HG03175 (cell line): ENCODE results near the gene ADM2.

Source experiments
- ATAC-seq: cut with Tn5 transposase; IDR thresholded peaks from one replicate; pipeline ENCODE4 v1.9.1; 2021; ENCODE audit warnings: mild to moderate bottlenecking, moderate library complexity; ENCODE audit not compliant: unreplicated experiment

ADM2 gene

DNA sequence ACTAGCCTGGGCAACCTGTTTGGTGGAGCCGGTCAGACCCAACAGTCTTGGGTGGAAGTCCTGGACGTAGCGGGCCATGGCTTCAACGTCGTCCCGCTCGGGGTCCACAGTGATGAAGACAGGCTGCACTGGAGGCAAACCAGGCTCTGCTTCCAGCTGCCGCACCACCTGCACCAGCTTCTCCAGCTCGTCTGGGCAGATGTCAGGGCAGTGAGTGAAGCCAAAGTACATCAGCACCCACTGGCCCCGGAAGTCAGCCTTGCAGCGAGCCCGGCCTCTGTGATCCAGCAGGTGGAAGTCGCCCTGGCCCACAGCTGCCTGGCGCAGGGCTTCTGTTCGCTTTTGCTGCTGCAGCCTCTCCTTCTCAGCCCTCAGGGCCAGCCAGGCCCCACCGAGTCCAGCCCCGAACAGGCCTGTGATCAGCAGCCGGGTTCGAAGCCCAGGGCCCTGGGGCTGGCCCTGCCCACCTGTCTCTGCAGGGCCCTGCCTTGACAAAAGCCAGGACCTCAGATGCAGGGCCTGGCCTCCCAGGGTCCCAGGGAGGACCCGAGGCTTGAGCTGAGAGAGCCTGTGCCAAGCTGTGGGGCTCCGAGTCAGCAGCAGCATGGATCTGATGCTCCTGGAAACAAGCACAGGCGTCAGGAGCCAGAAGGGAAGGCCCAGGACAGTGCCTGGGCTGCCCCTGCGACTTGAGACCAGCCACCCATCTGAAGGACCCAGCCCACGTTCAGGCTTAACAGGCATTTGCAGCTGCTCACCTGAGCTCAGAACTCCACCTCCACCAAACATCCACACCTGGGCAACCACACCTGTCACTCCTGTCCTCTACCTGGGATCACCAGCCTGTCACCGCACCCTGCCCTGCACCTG lies 42.7 kb downstream of the ADM2 start:
- no peak for ATAC-seq

DNA sequence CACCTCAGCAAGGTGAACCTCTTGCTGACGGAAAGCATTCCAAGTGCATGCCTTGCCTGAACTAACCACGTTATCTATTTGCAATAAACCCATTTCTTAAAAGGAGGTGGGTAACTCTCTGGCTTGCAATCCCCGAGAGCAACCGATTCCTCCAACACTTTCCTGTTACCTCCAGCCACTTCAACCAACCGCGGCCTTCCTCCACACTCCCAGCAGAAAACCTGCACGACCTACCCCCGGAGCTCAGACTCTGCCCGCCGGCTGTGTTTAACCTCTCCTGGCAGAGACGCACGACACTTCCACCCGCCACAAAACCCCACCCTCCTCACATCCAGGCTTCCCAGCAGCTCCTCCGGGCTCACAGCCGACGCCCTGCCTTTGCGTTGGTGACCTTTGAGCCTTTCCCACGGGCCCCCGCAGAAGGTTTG lies 43.3 kb downstream of the ADM2 start:
- ATAC-seq: no peak

DNA sequence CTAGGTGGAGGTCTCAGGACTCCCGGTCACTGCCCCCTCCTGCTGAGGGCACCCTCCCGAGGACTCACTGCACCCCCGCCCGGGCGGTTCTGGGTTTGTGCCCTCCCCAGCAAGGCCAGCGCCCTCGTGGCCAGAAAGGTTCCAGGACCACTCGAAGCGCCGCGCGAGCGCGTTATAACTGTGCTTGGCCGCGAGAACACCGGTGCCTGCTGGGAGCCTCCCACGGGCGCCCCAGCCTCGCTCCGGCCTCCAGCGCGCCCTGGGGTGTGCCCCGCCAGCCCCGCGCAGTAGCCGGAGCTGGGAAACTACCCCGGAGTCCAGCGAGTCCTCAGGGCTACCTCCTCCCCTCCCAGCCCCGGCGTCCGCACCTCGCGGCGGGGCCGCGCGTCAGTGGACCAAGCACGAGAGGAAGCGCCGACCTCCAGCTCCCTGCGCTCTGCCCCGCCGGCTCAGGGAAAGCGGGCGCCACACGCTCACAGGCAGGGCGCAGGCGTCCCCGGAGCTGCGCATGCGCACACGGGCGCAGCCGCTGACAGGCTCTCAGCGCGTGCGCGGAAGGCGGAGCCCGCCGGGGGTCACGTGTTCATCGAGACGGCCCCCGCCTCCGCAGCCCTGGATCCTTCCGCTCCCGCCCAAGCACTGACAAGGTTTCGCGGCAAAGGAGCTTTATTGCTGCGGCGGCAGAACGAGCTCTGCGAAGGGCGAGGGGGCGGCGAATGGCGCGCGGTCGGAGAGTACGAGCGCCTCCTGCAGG lies 43.9 kb downstream of the ADM2 start, which contains the start of gene SCO2:
SCO2 (minus strand) TSS at position 495 of the 754 bp plus-strand sequence. CDS start 1,187 bp downstream, outside the sequence.
- ATAC-seq: peak; percentile 45

DNA sequence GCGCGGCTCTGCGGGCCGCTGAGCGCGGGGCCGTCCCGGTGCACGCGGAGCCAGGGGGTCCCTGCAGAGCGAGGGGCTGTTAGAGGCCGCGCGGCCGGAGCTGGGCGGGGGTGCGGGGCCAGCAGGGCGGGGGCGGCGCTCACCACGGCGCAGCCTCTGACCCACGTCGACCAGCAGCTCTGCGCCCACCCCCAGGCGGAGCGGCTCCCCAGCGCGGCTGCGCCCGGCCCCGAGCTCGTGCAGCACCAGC lies 44.4 kb downstream of the ADM2 start:
- no peak for ATAC-seq

DNA sequence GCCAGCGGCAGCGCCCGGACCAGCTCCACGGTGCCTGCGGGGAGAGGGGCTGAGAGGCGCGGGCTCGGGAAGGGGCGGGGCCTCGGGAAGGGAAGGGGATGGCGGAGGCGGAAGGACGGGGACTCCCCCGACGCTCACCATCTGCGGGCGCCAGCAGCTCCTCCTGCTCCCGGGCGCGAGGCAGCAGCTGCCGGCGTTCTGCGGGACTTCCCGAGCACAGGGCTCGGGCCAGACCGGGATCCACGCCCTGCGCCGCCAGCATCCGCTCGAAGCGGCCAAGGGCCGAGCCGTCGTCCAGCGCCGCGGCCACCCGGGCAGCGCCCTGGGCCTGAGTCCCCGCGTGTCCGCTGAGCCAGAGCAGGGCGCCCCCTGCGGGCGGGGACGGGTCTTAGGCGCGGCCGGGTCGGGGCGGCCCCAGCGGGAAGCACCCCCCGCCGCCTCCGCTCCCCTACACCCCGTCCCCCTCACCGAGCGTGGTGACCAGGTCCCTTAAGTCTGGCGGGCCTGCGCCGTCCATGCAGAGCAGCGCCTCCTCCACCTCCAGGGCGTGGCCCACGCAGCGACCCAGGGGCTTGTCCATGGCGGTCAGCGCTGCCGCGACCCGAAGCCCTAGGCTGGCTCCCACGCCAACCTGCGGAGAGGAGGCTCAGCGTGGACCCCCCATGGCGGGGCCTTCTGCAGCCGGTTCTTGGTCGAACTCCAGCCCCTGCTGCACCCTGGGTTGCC lies 44.9 kb downstream of the ADM2 start:
- peak; percentile 13 for ATAC-seq

DNA sequence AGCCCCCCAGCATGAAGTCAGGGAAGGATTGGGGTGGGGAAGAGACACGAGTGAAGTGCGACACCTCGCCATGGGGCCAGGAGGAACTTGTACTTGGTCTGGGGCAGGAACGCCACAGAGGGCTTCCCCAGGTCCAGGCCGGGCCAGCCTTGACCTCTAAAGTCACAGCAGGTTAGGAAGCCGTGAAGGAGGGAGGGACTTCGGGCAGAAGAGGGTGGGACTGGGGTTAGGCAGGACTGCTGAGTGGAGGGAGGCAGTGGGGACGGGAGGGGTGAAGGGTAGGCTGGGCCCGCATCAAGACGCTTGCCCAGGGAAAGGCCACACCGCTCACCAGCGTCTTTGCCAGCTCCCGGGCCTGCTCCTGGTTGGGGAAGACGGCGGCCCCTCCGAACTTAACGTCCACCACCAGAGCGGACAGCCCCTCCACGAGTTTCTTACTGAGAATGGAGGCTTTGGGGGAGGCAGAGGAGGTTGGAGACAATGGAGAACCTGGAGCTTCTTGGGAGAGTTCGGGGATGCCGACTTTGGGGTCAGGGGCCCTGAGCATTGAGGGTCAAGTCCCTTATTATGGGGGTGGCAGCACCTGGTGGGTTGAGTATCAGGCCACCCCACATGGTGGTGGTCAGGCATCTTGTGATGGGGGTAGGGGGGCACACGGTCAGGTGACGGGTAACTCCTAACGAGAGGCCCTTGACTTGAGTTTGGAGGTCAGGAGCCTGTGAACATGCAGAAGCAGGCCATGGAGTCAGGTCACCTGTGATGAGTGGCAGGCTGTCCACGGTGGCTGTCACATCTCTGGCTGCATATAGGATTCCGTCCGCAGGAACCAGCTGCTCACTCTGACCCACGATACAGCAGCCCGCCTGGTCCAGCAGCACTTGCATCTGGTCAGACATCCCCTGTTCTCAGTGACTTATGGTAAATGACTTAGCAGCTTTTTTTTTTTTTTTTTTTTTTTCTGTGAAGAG lies 45.8 kb downstream of the ADM2 start:
- ATAC-seq: no peak

DNA sequence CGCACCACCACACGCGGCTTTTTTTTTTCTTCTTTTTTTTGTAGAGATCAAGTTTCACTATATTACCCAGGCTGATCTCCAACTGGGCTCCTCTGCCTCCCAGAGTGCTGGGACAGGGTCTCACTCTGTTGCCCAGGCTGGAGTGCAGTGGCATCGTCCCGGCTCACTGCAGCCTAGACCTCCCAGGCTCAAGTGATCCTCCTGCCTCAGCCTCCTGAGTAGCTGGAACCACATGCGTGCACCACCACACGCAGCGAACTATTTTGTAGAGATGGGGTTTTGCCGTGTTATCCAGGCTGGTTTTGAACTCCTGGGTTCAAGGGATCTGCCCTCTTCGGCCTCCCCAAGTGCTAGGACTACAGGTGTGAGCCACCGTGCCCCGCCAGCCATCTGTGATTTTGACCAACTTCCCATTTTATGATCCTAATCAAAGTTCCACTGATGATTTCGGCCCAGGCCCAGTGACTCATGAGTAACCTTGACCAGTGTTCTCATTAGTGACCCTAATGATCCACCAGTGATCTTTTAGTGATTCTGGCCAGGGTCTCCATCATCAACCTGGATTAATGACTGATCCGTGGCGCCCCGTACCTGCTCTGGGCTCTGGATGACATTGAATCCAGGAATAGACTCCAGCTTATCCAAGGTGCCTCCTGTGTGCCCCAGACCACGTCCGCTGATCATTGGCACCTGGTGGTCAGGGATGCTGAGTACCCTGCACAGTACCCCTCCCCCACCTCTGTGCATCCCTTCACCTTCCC lies 46.8 kb downstream of the ADM2 start:
- ATAC-seq: no peak

DNA sequence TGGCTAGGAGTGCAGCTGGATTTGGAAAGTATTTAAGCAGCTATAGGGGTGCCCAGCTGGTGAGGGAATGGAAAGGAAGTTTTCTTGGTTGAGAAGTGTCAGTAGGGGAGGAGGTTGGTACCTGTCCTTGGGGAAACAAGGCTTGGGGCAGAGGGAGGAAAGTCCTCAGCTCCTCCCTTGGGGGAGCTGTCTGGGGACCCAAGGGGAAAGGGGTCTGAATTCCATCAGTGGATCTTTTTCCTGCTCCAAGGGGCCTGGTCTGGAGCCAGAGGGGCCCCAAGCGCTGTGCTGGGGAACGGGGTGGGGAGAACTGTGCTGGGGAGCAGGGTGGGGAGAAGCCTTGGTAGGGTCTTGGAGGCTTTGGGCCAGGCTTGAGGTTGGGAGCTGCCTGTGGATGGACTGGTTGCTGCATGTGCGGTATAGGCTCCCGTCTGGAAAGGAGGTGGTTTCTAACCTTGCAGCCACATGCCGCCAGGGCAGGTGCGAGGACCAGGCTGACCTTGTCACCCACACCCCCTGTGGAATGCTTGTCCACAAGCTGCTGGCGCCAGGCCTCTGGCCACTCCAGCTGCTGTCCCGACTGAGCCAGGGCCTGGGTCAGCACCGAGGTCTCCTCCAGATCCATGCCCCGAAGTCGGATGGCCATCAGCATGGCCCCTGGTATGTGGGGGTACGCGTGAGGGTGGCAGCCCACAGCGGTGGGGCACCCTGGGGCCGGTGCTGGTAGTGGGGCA lies 47.5 kb downstream of the ADM2 start:
- ATAC-seq: no peak

DNA sequence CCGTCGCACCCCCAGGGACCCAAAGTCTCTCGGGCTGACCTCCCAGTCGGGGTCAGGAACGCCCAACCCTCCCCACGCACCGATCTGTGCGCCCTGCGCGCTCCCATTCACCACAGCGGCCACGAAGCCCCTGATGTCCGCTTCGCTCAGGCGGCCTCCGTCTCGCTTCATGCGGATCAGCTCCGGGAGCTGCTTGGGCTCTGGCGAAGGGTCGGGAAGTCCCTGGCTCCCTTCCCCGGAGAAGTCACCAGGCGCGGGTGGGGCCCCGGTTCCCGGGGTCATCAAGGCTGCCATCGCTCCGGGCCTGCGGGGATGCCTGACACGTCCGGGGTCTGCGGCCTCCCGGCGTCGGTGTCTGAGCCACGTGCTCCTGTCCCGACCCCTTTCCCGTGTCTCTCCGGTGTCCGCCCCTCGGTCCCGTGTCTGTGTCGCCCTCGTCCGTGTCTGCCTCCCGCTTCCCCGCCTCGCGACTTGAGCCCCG lies 48.1 kb downstream of the ADM2 start:
- ATAC-seq: no peak

DNA sequence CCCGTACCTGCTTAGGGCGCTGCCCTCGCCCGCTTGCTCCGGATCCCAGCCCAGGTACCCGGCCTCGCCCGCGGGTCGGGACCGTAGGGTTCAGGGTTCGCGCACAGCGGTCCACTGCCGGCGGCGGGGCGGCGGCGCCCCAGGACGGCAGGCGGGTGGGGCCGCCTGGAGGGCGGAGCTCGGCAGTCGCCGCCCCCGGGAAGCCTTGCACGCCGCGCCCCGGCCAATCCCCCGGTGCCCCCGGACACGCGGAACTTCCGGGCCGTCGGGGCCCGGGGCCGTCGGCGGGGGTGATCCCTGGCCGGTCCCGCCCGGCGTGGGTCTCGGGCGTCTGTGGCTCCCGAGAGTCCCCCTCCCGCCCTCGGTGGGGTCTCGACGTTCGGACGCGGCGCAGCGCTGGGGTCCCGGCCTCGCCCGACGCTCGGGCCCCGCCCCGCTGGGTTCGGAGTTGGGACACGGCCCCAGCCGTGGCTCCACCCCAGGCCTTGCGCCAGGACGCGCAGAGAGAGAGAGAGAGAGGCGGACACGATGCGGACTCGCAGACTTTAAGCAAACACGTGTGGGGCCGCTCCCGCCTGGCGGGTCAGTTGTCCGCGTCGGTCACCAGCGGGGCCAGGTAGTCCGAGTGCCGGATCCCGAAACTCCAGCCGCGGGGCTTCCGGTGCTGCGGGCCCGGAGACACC lies 48.7 kb downstream of the ADM2 start, which contains the start of gene TYMP:
TYMP (minus strand) TSS at position 116 of the 683 bp plus-strand sequence. CDS start 303 bp downstream, outside the sequence.
- ATAC-seq: peak; percentile 24

DNA sequence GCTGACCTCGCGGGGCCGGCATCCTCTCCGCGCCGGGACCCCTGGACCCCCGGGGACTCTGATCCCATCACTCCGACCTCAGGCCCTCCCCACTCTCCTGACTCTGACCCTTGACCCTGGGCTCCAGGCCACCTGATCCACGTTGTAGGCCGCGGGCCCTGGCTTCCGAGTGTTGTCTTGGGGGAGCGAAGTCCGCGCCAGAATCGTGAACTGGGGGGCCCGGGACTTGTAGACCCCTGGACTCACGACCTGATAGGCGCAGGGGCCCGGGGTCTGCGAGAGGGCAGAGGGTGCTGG lies 49.2 kb downstream of the ADM2 start:
- no peak for ATAC-seq

DNA sequence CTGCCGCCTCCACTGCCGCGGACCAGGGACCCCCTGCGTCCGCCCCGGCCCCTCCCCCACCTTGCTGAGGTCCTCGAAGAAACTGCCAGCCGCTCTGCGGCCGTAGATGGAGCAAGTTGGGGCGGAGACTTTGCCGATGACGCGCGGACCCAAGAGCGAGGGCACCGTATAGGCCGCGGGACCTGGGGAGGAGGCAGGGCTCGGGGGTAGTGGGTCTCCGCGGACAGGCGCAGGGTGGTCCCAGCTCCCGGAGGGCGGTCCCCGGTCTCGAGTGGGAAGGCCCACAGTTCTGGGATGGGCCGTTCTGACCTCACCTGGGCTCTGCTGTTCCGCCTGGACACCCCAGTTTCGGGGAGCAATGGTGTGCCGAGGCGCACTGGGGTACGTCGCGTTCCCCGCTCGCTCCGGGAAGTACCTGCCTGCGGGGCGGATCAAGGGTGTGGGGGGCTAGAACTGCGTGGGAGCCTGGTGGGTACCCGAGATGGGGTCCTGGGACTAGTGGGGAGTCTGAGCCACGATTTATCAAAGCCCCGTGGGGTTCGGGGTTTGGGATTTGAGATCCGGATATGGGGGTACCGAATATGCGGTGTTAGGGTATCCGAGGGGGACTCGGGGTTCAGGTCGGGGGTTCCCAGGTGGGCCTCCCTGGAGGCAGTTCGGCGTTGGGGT lies 49.7 kb downstream of the ADM2 start:
- ATAC-seq: peak; percentile 30

DNA sequence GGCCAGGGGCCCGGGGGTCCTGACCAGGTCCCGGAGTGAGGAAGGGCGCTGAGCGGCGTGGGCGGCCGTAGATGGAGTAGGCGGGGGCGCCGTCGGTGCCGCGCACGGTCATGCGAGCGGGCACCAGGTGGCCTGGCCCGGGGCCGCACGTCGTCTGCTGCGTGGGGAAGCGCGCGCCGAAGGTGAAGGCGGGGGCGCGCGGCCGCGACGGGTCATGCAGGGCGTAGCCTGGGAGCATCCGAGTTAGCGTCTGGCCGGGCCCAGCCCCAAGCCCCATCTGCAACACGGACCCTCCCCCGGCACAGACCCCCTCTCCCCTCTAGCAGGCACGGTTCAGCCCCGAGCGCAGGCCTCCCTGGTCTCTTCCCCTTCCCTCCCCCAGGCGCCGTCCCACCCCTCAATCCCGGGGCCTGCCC lies 50.2 kb downstream of the ADM2 start:
- ATAC-seq: no peak

DNA sequence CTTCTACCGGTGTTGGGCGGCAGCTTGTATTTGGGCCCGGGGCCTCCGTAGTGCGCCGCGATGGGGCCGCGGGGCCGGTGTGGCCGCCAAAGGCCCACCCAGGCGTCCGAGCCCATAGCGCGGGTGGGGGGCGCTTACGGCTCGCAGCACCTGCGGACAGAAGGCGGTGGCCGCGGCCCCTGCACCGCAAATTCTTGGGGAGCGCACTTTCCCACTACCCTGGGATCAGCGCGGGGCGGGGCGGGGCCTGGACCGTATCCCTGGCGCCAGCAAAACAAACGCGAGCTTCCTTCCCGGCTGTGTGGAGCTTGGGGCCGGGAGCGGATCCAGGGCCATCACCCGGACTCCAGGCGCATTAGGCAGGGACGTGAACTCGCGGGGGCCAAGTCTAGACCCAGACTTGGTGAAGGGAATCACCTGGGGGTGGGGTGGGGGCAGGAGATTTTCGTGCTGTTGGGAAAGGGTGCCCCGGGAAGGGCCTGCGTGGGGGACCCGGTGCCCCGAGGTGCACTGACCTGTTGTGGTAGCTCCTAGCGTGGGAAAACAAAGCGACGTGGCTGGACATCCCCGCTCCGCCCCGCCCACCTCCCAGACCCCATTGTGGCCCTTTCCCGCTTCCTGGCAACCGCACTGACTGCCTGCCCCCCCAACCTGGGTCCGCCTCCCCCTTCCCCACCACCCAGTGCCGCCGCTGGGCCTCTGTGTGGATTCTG lies 50.8 kb downstream of the ADM2 start:
- no peak for ATAC-seq

DNA sequence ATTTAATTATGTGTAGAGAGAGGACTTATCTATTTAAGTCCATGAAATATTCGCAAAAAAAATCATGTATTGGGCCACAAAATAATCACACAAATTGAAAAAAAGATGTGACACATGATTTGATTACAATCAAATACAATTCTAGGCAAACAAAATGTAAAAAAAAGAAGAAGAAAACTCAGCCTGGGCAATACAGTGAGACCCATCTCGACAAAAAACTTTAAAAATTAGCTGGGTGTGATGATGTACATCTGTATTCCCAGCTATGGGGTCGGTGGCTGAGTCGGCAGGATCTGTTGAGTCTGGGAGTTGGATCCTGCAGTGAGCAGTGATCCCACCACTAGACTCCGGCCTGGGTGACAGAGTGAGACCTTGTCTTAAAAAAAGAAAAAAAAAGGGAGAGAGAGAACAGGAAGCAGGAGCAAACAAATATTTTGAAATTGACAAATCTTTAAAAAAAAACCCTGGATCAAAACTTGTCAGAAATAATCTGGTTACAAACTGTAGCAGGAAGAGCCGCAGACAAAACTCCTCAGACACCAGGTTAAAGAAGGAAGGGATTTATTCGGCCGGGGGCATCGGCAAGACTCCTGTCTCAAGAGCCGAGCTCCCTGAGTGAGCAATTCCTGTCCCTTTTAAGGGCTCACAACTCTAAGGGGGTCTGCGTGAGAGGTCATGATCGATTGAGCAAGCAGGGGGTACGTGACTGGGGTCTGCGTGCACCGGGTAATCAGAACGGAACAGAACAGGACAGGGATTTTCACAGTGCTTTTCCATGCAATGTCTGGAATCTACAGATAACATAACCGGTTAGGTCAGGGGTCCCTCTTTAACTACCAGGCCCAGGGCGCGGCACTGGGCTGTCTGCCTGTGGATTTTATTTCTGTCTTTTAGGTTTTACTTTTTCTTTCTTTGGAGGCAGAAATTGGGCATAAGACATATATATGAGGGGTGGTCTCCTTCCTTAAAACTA lies 51.8 kb downstream of the ADM2 start:
- no peak for ATAC-seq
